Right renal pelvis (tissue), 4 donors: ENCODE data around the gene IFIT3. TPM values are rescaled to one million over a fixed set of nuclear protein-coding genes. Genes with fewer than 3 reads are reported as not detected.
"Not testable (repeated sequence)": the region's sequence is repeated elsewhere in the genome, so short reads cannot be mapped to it uniquely, and the experiment has no call there.

Experiments used
- DNase-seq, 4 donors: peaks; one replicate each; pipeline ENCODE4 v3.0.0-alpha.2; 2013; ENCODE audit warnings: low read depth in 4 of 4, low spot score in 3 of 4, missing footprints in 1 of 4
- polyA plus RNA-seq, 4 donors: library from polyadenylated mRNA; unstranded; fragments of 120-200 nt; gene quantifications; one replicate each; pipeline ENCODE4 v1.2.1, GENCODE V29; 2013; ENCODE audit not compliant: insufficient read length in 4 of 4

Gene IFIT3
- polyA plus RNA-seq, 4 donors = 12.5 to 16.4 (median 15.8) TPM

GRCh38 chr10:89331487-89332122 is 3.8 kb downstream of the IFIT3 start:
- DNase-seq = not testable (repeated sequence)

- no peak for DNase-seq
These were observed 4.4 kb downstream of the IFIT3 start for GRCh38 chr10:89332123-89332633.

DNA sequence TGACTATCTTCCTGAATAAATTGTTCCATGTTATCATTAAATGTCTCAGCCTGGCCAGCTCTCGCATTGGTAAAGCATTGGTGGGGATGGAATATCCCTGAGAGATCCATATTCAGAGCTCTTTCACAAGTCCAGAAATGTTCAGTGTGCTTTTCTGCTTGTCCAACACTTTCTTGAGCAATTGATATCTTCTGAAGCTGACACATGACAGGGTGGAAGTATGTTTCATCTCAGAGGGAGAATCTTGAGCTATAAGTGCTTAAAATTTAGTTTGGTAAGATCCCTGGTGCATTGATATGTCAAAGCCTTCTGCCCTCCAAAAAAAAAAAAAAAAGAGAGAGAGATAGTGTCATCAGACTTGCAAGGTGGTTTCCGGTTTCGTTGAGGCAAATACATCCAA is 7.4 kb downstream of the IFIT3 start:
- DNase-seq = no peak

GRCh38 chr10:89336241-89336640 is 8.4 kb downstream of the IFIT3 start:
- no peak for DNase-seq

DNA sequence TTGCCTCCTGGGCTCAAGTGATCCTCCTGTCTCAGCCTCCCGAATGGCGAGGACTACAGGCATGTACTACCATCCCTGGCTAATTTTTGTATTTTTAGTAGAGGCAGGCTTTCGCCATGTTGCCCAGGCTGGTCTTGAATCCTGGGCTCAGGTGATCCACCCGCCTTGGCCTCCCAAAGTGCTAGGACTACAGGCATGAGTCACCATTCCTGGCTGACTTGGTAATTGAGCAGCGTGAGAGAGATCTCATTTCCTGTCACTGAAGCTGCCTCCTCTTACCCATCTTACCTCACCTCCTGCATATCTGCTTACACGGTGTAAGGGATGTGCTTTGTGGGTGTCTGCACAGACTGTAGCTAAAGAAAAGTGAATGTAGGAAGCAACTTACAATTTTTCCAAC is 9.7 kb downstream of the IFIT3 start:
- no peak for DNase-seq

- DNase-seq = no peak
These were observed 10.9 kb downstream of the IFIT3 start for GRCh38 chr10:89338713-89339112.

DNA sequence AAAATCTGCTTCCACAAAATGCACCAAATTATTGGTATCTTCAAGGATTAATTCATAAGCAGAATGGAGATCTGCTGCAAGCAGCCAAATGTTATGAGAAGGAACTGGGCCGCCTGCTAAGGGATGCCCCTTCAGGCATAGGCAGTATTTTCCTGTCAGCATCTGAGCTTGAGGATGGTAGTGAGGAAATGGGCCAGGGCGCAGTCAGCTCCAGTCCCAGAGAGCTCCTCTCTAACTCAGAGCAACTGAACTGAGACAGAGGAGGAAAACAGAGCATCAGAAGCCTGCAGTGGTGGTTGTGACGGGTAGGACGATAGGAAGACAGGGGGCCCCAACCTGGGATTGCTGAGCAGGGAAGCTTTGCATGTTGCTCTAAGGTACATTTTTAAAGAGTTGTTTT is 12.1 kb downstream of the IFIT3 start:
- no peak for DNase-seq

DNA sequence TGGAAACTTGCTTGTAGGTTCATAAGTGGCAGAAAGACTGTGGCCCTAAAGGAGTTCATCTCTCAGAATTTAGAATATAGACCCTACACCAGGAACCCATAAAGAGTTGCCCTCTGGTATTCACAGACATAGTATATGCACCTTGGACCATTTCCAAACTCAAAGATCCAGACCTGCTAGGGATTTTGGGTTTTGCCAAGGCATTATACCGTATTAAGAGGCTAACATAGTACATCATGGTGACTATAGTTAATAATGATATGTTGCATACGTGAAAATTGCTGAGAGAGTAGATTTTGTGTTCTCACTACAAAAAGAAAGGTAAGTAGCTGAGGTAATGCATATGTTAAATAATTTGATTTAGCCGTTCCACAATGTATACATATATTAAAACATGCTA is 13.9 kb downstream of the IFIT3 start:
- DNase-seq = no peak

DNA sequence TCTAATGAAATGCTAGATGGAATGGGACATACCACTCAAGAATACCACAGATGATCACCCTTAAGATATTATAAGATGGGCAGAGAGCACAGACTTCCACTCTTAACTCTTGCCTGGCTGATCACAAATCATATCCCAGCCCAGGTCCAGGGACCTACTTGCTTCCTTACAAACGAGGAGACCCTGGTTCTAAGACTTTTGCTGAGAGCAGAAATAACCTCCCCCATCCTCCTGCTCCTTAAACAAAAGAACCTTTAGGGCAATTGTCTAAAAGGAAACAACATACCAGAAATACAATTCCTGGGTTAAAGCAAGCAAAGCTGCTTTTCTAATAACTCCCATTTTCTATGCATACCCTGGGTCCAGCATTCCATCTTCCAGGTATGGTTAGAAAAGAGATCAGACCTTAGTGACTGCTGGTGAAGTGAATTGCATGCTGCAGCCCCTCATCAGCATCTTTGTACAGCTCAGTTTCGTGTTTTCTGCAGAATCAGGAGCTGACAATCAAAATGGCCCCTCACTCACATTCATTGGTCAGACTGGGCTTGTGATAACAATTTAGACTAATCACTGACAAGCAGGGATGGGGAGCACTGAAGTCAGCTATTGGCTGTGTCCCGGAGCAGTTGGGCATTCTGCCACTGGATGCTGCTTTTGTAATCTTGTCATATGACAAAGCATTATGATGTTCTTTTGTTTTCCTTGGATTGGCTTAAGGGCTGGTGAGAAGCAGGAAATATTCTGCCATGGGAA is 14.6 kb downstream of the IFIT3 start:
- DNase-seq = no peak

- DNase-seq = no peak
These were observed 15.4 kb downstream of the IFIT3 start for GRCh38 chr10:89343089-89343767.

DNA sequence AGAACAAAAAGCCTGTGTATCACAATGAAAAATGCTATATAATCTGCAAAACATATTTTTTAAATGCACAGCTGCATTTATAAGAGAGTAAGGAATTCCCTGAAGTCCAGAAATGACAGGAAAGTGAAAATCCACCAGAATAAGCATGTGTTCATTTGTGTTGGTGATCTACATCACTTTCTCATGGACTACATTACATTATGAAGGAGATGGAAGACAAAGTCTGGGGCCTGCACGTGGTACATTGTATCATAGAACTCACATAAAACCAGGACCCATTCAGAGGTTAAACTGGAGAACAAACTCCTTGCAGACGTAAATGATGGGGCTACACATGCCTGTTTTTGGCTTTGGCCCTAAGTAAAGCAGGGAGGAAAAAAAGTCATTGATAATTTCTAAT is 16.4 kb downstream of the IFIT3 start:
- no peak for DNase-seq

- no peak for DNase-seq
These were observed 17.7 kb downstream of the IFIT3 start for GRCh38 chr10:89345367-89346000.

DNA sequence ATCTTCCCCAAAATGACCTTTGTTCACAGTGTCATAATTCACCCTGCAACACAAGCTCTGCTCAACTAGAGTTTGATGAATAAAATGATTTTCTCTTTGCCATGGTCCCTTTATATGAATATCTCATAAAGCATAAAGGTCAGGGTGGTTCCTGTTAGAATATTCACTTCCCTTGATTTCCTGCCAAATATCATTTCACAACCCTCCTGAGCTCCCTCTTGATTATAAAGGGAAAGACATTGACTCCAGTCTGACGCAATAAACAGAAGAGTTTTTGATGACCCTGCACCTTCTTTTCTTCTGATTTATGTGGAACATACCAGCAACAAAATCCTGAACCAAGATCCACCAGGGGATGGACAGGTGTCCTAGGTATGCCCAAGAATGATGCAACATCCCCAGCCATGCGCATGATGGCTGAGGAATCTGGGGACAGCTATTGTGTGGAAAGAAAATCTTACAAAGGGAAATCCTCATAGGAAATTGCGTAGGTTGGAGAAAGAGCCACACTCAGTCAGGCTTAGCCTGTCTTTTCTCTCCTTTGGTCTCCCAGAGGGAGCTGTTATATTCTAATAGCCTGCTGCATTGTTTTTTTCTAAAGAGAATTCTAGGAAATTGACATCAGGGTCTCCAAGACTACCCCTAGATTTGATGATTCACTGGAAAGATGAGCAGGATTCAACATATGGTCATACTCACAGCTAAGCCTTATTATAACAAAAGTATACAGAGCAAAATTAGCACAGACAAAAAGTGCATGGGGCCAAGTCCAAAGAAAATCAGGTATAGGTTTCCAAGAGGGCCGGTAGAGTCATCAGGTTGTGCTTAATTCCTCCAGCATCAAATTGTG is 18.8 kb downstream of the IFIT3 start:
- DNase-seq = no peak

- no peak for DNase-seq
These were observed 20.1 kb downstream of the IFIT3 start for GRCh38 chr10:89347701-89348457.

DNA sequence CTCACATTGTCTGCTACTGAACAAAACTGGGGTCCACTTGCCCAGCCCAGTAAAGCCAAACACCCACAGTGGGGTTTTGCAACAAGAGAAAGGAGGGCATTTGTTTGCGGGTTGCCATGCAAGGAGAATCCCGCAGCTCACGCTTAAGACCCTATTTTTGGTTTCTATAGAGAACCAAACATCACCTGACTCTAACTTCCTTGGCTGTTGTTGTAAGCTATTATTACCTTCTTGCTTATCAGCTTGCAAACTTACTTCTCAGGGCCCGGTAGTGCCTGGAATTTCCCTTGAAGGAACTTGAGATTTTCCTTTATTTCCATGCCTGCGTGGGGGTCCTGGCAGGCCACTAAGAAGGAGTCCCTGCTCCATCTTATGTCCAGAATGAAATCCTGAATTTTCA is 20.7 kb downstream of the IFIT3 start:
- DNase-seq = no peak

GRCh38 chr10:89348975-89349374 is 21.2 kb downstream of the IFIT3 start:
- no peak for DNase-seq

GRCh38 chr10:89350631-89351315 is 23.0 kb downstream of the IFIT3 start:
- not testable (repeated sequence) for DNase-seq

- DNase-seq = no peak
These were observed 23.6 kb downstream of the IFIT3 start for GRCh38 chr10:89351412-89351779.
